Keratinocyte (primary cell): Measurements from ENCODE around the gene ARL13B. TPM values are rescaled to one million over a fixed set of nuclear protein-coding genes. Genes with fewer than 3 reads are reported as not detected.

Source experiments
- DNase-seq: peaks from one replicate; pipeline ENCODE4 v3.0.0-alpha.2; 2011; ENCODE audit warnings: low read depth, missing footprints, low spot score
- FAIRE-seq: peaks from 2 replicates; lab custom pipeline; 2011; peaks lifted over from hg19 to GRCh38; lab: Jason Lieb, UNC
- H2AFZ ChIP-seq: 2 replicates; pipeline ENCODE4 v1.6.0; 2012; ENCODE audit warnings: low read length, control low read depth, inconsistent platforms; ENCODE audit not compliant: control insufficient read depth
- H3K27ac ChIP-seq: 2 replicates; pipeline ENCODE4 v1.5.1; 2011; ENCODE audit warnings: low read length; ENCODE audit not compliant: control insufficient read depth, insufficient read depth
- H3K27me3 ChIP-seq: 3 replicates; pipeline ENCODE4 v1.6.0; 2011; ENCODE audit warnings: low read length; ENCODE audit not compliant: control insufficient read depth, insufficient read depth; ENCODE audit errors: extremely low read depth
- H3K36me3 ChIP-seq, 2 experiments: 2 replicates in 1 of 2; 3 replicates in 1 of 2; pipeline ENCODE4 v1.5.1; 2011; ENCODE audit warnings: low read length in 2 of 2, mild to moderate bottlenecking in 1 of 2; ENCODE audit not compliant: control insufficient read depth in 2 of 2, insufficient read depth in 2 of 2; ENCODE audit errors: extremely low read depth in 1 of 2
- H3K4me1 ChIP-seq: 3 replicates; pipeline ENCODE4 v1.5.1; 2011; ENCODE audit warnings: low read length; ENCODE audit not compliant: control insufficient read depth, insufficient read depth; ENCODE audit errors: extremely low read depth
- H3K4me2 ChIP-seq: 3 replicates; pipeline ENCODE4 v1.6.0; 2011; ENCODE audit warnings: low read depth, low read length; ENCODE audit not compliant: control insufficient read depth, insufficient read depth; ENCODE audit errors: extremely low read depth
- H3K4me3 ChIP-seq, 3 experiments: fragments of 200-600 bp in 1 of 3; sonication (generic) in 1 of 3; 2 replicates in 2 of 3; 3 replicates in 1 of 3; pipeline ENCODE4 v1.5.1; 2011 to 2016; ENCODE audit warnings: low read length in 3 of 3, mild to moderate bottlenecking in 3 of 3, control low read depth in 2 of 3, inconsistent platforms in 1 of 3, low read depth in 1 of 3, mixed read lengths in 1 of 3, mixed run types in 1 of 3, moderate library complexity in 1 of 3; ENCODE audit not compliant: control insufficient read depth in 2 of 3, insufficient read depth in 2 of 3; ENCODE audit errors: extremely low read depth in 1 of 3
- H3K79me2 ChIP-seq: 2 replicates; pipeline ENCODE4 v1.6.0; 2012; ENCODE audit warnings: low read length; ENCODE audit not compliant: control insufficient read depth, insufficient read depth
- H3K9ac ChIP-seq: 3 replicates; pipeline ENCODE4 v1.6.0; 2011; ENCODE audit warnings: low read length; ENCODE audit not compliant: control insufficient read depth, insufficient read depth; ENCODE audit errors: extremely low read depth
- H3K9me1 ChIP-seq: 3 replicates; pipeline ENCODE4 v1.6.0; 2011; ENCODE audit warnings: low read length; ENCODE audit not compliant: control insufficient read depth, insufficient read depth; ENCODE audit errors: extremely low read depth
- H3K9me3 ChIP-seq: 2 replicates; pipeline ENCODE4 v1.5.1; 2012; ENCODE audit warnings: low read depth, low read length; ENCODE audit not compliant: control insufficient read depth
- H4K20me1 ChIP-seq: 3 replicates; pipeline ENCODE4 v1.6.0; 2011; ENCODE audit warnings: low read length; ENCODE audit not compliant: control insufficient read depth, insufficient read depth; ENCODE audit errors: extremely low read depth
- EZH2 ChIP-seq: IDR thresholded peaks from one replicate; pipeline ENCODE4 v1.6.1; 2012; ENCODE audit warnings: inconsistent platforms, mild to moderate bottlenecking, low read length, moderate library complexity
- dilution Hi-C: fragments of 300-500 bp; cut with MboI; formaldehyde crosslinking; loops from one replicate; pipeline ENCODE4 v1.7.0; 2020; ENCODE audit warnings: low sequenced_read_pairs; ENCODE audit not compliant: extremely low pct_ligation_motif_present
- polyA plus RNA-seq, 5 experiments: library from polyadenylated mRNA; depleted of rRNA in 3 of 5; stranded (reverse) in 3 of 5; stranded (forward) in 1 of 5; unstranded in 1 of 5; fragments of >200 nt; gene quantifications; 1 replicate in 1 of 5; 2 replicates in 3 of 5; 3 replicates in 1 of 5; pipeline versions ENCODE4 v1.2.1 to v1.2.3, GENCODE V29; 2011 to 2012; ENCODE audit warnings: missing spikeins in 2 of 5, low read depth in 1 of 5, low replicate concordance in 1 of 5
- TF ChIP-seq, protein P1 (sequence below), 3 experiments: IDR thresholded peaks in 1 of 3; conservative IDR thresholded peaks in 1 of 3; optimal IDR thresholded peaks in 1 of 3; 2 replicates in 2 of 3; 3 replicates in 1 of 3; pipeline versions ENCODE3 to v1.5.1; 2011; ENCODE audit warnings: low read length in 3 of 3, mild to moderate bottlenecking in 3 of 3, moderate library complexity in 2 of 3, control low read depth in 1 of 3, inconsistent platforms in 1 of 3; ENCODE audit not compliant: insufficient read depth in 2 of 3; ENCODE audit errors: extremely low read depth in 1 of 3

The ARL13B gene
- polyA plus RNA-seq, 1 donor (not counting 4 experiments of a cell fraction or from before 2014, with no cell fraction given): 6.8 TPM

DNA sequence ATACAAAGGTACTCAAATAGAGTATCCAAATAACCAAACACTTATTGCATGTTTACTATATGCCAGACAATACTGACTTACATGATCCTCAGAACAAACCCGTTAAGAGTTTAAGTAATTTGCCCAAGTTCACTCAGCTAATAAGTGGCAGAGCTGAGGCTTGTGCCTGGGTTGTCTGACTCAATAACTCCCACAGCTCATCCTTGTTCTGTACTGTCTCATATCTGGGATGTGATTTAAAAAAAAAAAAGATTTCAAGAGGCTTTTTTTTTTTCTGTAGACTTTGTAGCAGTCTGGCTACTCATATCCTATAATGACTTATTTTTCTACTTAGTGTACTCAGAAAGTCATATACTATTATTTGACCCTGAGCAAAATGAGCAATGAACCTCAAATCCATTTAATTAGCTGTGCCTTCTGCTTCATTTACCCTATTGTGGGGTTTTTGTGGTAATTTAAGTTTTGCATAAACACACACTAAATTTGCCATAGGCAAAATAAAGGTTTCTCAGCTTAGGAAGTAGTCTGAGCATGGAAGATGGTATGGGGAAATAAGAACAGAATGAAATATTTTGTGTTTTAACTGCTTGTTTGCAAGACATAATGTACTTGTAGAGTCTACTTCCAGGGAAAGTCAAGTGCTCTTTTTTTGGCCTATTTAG, 86.0 kb downstream of the ARL13B start:
- no peak overlapping the region for H3K9ac ChIP-seq
- no peak overlapping the region for H3K4me3 ChIP-seq
- no peak overlapping the region for H2AFZ ChIP-seq
- H3K27ac ChIP-seq: no peak overlapping the region
- no peaks in the 10 kb centered on the region for H3K4me1 ChIP-seq
- H3K9me3 ChIP-seq: no peaks in the 10 kb centered on the region
- no peaks in the 10 kb centered on the region for H4K20me1 ChIP-seq
- TF ChIP-seq, protein P1, sequence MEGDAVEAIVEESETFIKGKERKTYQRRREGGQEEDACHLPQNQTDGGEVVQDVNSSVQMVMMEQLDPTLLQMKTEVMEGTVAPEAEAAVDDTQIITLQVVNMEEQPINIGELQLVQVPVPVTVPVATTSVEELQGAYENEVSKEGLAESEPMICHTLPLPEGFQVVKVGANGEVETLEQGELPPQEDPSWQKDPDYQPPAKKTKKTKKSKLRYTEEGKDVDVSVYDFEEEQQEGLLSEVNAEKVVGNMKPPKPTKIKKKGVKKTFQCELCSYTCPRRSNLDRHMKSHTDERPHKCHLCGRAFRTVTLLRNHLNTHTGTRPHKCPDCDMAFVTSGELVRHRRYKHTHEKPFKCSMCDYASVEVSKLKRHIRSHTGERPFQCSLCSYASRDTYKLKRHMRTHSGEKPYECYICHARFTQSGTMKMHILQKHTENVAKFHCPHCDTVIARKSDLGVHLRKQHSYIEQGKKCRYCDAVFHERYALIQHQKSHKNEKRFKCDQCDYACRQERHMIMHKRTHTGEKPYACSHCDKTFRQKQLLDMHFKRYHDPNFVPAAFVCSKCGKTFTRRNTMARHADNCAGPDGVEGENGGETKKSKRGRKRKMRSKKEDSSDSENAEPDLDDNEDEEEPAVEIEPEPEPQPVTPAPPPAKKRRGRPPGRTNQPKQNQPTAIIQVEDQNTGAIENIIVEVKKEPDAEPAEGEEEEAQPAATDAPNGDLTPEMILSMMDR (optimal IDR thresholded peaks at IDR 0.05 in 1 of 3, IDR thresholded peaks at IDR 0.05 in 1 of 3, conservative IDR thresholded peaks at IDR 0.05 in 1 of 3; ENCODE audit: extremely low read depth in 1 of 3, insufficient read depth in 2 of 3, low read length in 3 of 3): no peak
- no peak for TF ChIP-seq EZH2
- H3K36me3 ChIP-seq: no peaks in the 10 kb centered on the region
- dilution Hi-C loops: no loop called here
- FAIRE-seq (no peak), DNase-seq (no peak)
- H3K79me2 ChIP-seq: no peaks in the 10 kb centered on the region
- H3K27me3 ChIP-seq: no peaks in the 10 kb centered on the region
- no peak overlapping the region for H3K4me2 ChIP-seq
- H3K9me1 ChIP-seq: no peaks in the 10 kb centered on the region

DNA sequence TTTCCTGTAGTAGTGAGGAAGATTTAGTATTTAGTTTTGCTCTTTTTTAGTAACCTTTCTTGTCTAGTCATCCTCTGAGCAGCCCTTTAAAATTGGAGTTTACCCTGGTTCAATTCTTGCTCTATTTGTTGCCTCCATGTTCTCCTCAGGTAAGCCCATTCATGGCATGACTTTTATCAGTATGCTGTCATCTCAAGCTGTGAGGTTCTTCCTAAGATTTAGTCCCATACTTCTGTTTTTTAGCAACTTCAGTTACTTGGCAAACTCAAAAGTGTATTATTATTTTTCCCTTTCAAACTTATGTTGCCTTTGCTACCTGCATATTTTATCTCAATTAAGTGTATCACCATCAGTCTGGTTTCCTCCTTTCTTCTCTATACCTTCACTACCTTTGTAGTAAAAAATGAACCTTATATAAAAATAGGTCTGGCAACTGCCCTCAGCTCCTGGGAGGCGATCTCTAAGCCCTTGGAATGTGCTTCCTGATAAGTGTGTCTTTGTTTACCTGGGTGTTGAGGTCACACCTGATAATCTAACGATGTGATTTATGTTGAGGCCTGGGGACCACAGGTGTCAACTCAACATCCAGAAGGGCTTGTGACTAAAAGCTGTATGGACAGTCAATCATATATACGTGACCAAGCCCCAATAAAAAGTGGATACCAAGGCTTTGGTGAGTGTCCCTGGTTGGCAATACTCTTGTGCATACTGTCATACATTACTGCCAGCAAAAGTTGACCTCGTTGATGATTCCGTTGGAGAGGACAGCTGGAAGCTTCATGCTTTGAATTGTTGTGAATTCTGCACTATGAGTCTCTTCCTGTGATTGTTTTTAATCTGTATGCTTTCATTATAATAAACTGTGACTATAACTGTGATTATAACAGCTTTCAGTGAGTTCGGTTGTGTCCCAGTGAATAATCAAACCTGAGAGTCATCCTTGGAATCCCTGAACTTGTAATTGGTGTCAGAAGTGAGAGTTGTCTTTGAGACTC, 86.8 kb downstream of the ARL13B start:
- H3K36me3 ChIP-seq: peaks cover 0 to under 1% of the 10 kb centered on the region in 2 experiments
- no peak overlapping the region for H3K4me3 ChIP-seq
- H3K9me3 ChIP-seq: no peaks in the 10 kb centered on the region
- no peaks in the 10 kb centered on the region for H3K27me3 ChIP-seq
- H2AFZ ChIP-seq: no peak overlapping the region
- H3K9ac ChIP-seq: no peak overlapping the region
- FAIRE-seq (no peak), DNase-seq (no peak)
- no peaks in the 10 kb centered on the region for H4K20me1 ChIP-seq
- H3K4me2 ChIP-seq: no peak overlapping the region
- TF ChIP-seq, protein P1 (optimal IDR thresholded peaks at IDR 0.05 in 1 of 3, IDR thresholded peaks at IDR 0.05 in 1 of 3, conservative IDR thresholded peaks at IDR 0.05 in 1 of 3; ENCODE audit: extremely low read depth in 1 of 3, insufficient read depth in 2 of 3, low read length in 3 of 3): no peak
- no peak for TF ChIP-seq EZH2
- no peak overlapping the region for H3K27ac ChIP-seq
- no peaks in the 10 kb centered on the region for H3K9me1 ChIP-seq
- H3K4me1 ChIP-seq: no peaks in the 10 kb centered on the region
- dilution Hi-C loops: no loop called here
- no peaks in the 10 kb centered on the region for H3K79me2 ChIP-seq
